Measurements from ENCODE around the gene SORCS1. TPM values are rescaled to one million over a fixed set of nuclear protein-coding genes. Genes with fewer than 3 reads are reported as not detected.

The SORCS1 gene
- total RNA-seq, 1 experiment from 2014 or later = not detected

GRCh38 chr10:106775127-106775526 is 389.4 kb downstream of the SORCS1 start:
- Histone ChIP-seq H3K9me3 (ENCODE audit: insufficient read depth, low read depth) (no peaks in the 10 kb centered on the region), H3K4me2 (no peak overlapping the region), H2AFZ (no peak overlapping the region), H3F3A (ENCODE audit: insufficient read depth, low read depth) (no peaks in the 10 kb centered on the region), H3K4me1 (replicated peaks; ENCODE audit: insufficient read depth) (no peaks in the 10 kb centered on the region), H4K20me1 (ENCODE audit: insufficient read depth) (no peaks in the 10 kb centered on the region), H3K36me3 (ENCODE audit: low read depth) (no peaks in the 10 kb centered on the region), H3K79me2 (ENCODE audit: low read depth) (no peaks in the 10 kb centered on the region), H3K4me3 (no peak overlapping the region), H3K9me2 (ENCODE audit: insufficient read depth) (no peaks in the 10 kb centered on the region), H3K27me3 (ENCODE audit: insufficient read depth, low read depth) (no peaks in the 10 kb centered on the region), H3K27ac (no peak overlapping the region)
- no peak for DNase-seq
- TF ChIP-seq EZH2 (IDR thresholded peaks at IDR 0.05; ENCODE audit: low read depth) = no peak
- TF ChIP-seq, protein P1, sequence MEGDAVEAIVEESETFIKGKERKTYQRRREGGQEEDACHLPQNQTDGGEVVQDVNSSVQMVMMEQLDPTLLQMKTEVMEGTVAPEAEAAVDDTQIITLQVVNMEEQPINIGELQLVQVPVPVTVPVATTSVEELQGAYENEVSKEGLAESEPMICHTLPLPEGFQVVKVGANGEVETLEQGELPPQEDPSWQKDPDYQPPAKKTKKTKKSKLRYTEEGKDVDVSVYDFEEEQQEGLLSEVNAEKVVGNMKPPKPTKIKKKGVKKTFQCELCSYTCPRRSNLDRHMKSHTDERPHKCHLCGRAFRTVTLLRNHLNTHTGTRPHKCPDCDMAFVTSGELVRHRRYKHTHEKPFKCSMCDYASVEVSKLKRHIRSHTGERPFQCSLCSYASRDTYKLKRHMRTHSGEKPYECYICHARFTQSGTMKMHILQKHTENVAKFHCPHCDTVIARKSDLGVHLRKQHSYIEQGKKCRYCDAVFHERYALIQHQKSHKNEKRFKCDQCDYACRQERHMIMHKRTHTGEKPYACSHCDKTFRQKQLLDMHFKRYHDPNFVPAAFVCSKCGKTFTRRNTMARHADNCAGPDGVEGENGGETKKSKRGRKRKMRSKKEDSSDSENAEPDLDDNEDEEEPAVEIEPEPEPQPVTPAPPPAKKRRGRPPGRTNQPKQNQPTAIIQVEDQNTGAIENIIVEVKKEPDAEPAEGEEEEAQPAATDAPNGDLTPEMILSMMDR (conservative IDR thresholded peaks at IDR 0.05) = no peak
- BruUV-seq (replicated peaks) = no TSS peak
- POLR2A ChIA-PET (ENCODE audit: unreplicated experiment) = no interaction called here
- intact Hi-C loops (cut with micrococcal nuclease; ENCODE audit: unreplicated experiment) = no loop called here
- CTCF ChIA-PET = no interaction called here

DNA sequence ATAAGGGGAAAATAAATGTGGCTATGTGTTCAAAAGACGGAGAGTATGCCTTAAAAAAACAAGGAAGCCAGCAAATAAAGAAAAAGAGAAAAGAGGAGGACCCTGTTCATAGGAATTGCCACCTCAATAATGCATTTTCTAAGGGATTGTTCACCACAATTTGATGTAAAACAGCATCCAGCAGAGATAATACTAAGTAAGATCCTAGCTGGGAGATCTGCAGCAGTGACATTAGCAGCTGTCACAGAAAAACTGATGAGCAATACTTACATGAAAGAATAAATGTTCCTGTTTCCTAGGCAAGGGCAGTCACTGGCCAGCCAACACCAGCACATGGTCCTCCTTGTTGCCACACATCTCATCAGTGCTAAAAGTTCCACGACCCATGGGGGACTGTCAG is 391.5 kb downstream of the SORCS1 start:
- Histone ChIP-seq H3K4me1 (replicated peaks; ENCODE audit: insufficient read depth) (no peaks in the 10 kb centered on the region), H2AFZ (no peak overlapping the region), H4K20me1 (ENCODE audit: insufficient read depth) (no peaks in the 10 kb centered on the region), H3K4me2 (no peak overlapping the region), H3K36me3 (ENCODE audit: low read depth) (no peaks in the 10 kb centered on the region), H3K79me2 (ENCODE audit: low read depth) (no peaks in the 10 kb centered on the region), H3K4me3 (no peak overlapping the region), H3K27ac (no peak overlapping the region), H3K27me3 (ENCODE audit: insufficient read depth, low read depth) (no peaks in the 10 kb centered on the region), H3K9me3 (ENCODE audit: insufficient read depth, low read depth) (no peaks in the 10 kb centered on the region), H3K9me2 (ENCODE audit: insufficient read depth) (no peaks in the 10 kb centered on the region), H3F3A (ENCODE audit: insufficient read depth, low read depth) (no peaks in the 10 kb centered on the region)
- no TSS peak for BruUV-seq (replicated peaks)
- ChIA-PET POLR2A (ENCODE audit: unreplicated experiment) (no interaction called here), CTCF (no interaction called here)
- TF ChIP-seq EZH2 (IDR thresholded peaks at IDR 0.05; ENCODE audit: low read depth) = no peak
- TF ChIP-seq, protein P1 (conservative IDR thresholded peaks at IDR 0.05) = no peak
- no peak for DNase-seq
- intact Hi-C loops (cut with micrococcal nuclease; ENCODE audit: unreplicated experiment) = no loop called here

DNA sequence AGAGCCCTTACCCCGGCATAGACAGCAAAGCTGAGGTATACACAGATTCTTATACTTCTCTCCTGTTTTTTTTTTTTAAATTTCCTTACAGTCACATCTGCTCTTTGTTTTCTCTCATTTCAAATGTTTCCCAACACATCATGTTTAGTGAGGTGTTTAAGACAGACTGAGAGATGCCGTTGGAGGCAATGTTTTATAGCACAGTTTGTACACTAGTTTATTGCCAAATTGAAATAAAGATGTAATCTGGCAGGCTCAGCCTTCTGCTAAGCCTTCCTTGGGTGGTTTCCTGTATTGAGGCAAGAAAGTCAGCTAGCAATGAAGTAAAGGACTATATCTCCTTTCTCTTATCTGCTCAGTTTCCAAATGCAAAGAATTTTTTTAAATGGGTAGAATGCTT is 393.4 kb downstream of the SORCS1 start:
- H2AFZ ChIP-seq = no peak overlapping the region
- intact Hi-C loops (cut with micrococcal nuclease; ENCODE audit: unreplicated experiment) = no loop called here
- no peaks in the 10 kb centered on the region for H3K4me1 ChIP-seq (replicated peaks; ENCODE audit: insufficient read depth)
- CTCF ChIA-PET = no interaction called here
- no peak overlapping the region for H3K4me2 ChIP-seq
- POLR2A ChIA-PET (ENCODE audit: unreplicated experiment) = no interaction called here
- no peaks in the 10 kb centered on the region for H3K9me3 ChIP-seq (ENCODE audit: insufficient read depth, low read depth)
- TF ChIP-seq, protein P1 (conservative IDR thresholded peaks at IDR 0.05) = no peak
- no peak for TF ChIP-seq EZH2 (IDR thresholded peaks at IDR 0.05; ENCODE audit: low read depth)
- no peaks in the 10 kb centered on the region for H3F3A ChIP-seq (ENCODE audit: insufficient read depth, low read depth)
- no peaks in the 10 kb centered on the region for H3K79me2 ChIP-seq (ENCODE audit: low read depth)
- no peaks in the 10 kb centered on the region for H3K36me3 ChIP-seq (ENCODE audit: low read depth)
- no peak for DNase-seq
- no TSS peak for BruUV-seq (replicated peaks)
- no peaks in the 10 kb centered on the region for H3K27me3 ChIP-seq (ENCODE audit: insufficient read depth, low read depth)
- no peaks in the 10 kb centered on the region for H3K9me2 ChIP-seq (ENCODE audit: insufficient read depth)
- H3K27ac ChIP-seq = no peak overlapping the region
- no peaks in the 10 kb centered on the region for H4K20me1 ChIP-seq (ENCODE audit: insufficient read depth)
- no peak overlapping the region for H3K4me3 ChIP-seq

Measured in PC-9 (cell line).